Fibroblast of pulmonary artery (primary cell): ENCODE results near the gene GNB1L.
"Not testable (repeated sequence)": the region's sequence is repeated elsewhere in the genome, so short reads cannot be mapped to it uniquely, and the experiment has no call there.

Experiments
- DNase-seq: peaks from one replicate; pipeline ENCODE4 v3.0.0-alpha.2; 2010; ENCODE audit warnings: low read depth
- H3K4me3 ChIP-seq: replicated peaks from 2 replicates; pipeline ENCODE4 v1.5.1; 2011; ENCODE audit warnings: low read depth, mild to moderate bottlenecking, control low read depth, low read length, moderate library complexity
- CTCF ChIP-seq: IDR thresholded peaks from 2 replicates; pipeline ENCODE4 v1.5.1; 2011; ENCODE audit warnings: mild to moderate bottlenecking, control low read depth, low read length, inconsistent platforms; ENCODE audit errors: missing control alignments

Gene GNB1L

DNA sequence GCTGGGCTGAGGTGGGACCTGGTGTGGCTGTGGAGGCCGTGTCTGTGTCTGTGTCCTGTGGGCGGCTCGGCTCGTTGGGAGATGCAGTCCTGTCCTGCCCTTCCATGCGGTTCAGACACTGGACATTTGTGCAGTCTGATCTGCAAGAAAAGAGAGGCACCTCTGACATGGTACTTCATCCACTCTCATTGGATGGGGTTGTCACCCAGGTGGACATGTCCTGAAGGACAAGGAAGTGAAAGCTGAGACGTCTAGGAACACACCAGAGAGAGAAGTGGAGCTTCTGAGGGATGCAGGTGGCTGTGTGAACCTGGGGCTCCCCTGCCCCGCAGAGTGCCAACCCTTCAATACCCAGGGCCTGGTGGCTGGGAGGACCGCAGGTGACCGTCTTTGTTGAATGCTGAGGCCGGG lies 75.7 kb downstream of the GNB1L start:
- H3K4me3 ChIP-seq: no peak overlapping the region
- no peak for DNase-seq
- TF ChIP-seq CTCF: no peak

GRCh38 chr22:19777192-19777591 lies 77.5 kb downstream of the GNB1L start:
- DNase-seq, H3K4me3 ChIP-seq: not testable (repeated sequence)

GRCh38 chr22:19776433-19777031 lies 78.1 kb downstream of the GNB1L start:
- TF ChIP-seq CTCF: no peak
- no peak for DNase-seq

DNA sequence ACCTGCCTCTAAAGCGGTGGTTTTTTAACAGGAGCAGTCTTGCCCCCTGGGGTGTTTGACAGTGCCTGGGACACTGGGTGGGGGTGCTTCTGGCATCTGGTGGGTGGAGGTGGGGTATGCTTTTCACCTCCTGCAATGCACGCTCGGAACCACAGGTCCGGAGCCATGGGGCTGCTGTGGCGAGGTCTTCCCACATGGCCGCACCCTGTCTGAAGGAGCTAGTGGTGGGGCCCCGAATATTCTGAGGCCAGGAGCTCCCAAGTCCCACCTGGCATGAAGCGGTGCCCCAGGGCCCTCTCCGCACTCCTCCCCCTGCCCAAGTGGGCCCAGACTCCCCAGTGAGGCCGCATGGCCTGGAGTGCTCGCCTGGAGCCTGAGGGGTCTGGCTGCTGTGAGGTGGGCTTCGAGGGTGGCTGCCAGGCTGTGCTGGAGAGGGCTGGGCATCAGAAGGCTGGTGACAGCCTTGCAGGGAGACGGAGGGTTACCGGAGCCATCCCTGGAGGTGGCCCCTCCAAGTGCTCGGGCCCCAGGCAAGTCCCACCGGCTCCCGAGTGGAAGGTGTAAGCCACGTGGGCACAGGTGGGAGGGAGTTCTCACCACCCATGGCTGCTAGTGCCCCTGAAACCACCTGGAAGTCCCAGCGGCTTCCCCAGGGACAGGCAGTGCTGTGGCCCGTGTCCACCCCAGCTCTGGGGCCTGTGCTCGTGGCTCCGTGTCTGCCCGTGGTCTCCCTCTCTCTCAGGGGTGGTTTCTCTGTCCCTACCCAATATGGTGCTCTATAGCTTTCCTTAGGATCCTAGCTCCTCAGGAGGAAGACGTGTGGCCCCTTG lies 79.0 kb downstream of the GNB1L start:
- no peak overlapping the region for H3K4me3 ChIP-seq
- no peak for DNase-seq
- no peak for TF ChIP-seq CTCF

More at GRCh38 chr22:19776433-19777031, 78.1 kb downstream of the GNB1L start:
- H3K4me3 ChIP-seq: no peak overlapping the region

- no peak overlapping the region for H3K4me3 ChIP-seq
- TF ChIP-seq CTCF: no peak
- DNase-seq: no peak
These were observed 80.0 kb downstream of the GNB1L start for GRCh38 chr22:19774628-19775027.

DNA sequence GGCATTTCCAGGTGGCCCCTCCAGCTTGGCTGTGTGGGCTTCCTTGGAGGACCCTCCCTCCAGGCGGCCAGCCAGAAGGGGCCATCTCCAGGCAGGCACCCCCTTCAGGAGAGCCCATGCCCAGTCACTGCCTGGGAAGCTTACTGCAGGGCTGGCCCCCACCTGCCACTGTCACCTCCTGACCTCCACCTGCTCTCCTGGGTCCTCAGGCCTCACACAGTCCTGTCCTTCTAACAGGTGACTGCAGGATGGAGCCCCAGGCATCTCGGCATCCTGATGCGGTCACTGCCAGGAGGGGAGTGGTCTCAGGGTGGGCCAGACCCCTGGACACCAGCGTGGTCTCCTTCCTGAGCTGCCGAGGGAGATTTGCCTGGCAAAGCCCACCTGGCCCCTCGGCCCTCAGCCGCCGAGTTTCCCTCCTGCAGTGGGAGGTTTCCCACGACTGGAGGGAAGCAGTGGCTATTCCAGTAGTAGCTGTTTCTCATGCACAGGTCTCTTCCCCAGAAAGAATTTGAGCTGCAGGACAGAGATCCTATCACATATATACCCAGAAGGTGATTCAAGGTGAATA lies 81.1 kb downstream of the GNB1L start:
- no peak for DNase-seq
- H3K4me3 ChIP-seq: no peak overlapping the region
- no peak for TF ChIP-seq CTCF

DNA sequence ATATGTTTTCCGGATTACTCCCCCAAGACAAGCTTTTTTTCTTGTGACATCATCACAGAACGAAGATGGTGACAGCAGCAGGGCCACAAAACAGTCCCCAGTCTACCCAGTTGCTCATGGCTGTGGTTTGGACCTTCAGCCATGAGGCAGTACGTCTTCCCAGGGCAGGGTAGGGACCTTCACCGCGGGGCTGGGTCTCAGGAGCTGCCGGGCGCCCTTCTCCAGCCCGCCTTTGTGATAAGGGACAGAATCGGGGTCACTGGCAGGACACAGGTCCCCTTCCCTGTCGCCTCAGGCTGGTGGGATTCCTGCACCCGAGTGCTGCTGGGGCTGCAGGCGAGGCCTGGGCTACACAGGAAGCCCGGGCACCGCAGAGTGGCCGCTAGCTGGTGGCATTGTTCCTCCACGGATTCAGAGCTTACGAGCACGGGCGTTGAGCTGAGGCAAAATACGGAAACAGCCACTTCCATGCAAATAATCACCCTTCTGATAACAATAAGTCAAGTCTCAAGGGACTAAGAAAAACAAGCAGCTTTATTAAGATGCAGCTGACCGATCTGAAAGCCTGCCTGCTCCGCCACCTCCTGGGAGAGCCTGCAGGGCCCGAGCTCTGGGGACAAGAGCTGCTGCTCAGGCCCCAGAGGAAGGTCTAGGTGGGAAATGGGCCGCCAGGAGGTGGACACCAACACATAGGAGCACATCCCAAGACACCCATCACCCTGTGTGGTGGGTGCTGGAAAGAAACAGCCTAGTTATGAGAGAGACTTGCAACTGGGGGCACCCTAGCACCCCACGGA lies 81.8 kb downstream of the GNB1L start:
- TF ChIP-seq CTCF: no peak
- no peak overlapping the region for H3K4me3 ChIP-seq
- no peak for DNase-seq
